Activated CD4-positive, alpha-beta T cell treated with anti-CD3 and anti-CD28 coated beads, Interleukin-2, amount 50 U/mL, for 1 hour (primary cell): Measurements from ENCODE around the gene RBP2.

Source experiments
- DNase-seq: peaks from one replicate; pipeline ENCODE4 v3.0.0-alpha.2; 2020

RBP2 gene

DNA sequence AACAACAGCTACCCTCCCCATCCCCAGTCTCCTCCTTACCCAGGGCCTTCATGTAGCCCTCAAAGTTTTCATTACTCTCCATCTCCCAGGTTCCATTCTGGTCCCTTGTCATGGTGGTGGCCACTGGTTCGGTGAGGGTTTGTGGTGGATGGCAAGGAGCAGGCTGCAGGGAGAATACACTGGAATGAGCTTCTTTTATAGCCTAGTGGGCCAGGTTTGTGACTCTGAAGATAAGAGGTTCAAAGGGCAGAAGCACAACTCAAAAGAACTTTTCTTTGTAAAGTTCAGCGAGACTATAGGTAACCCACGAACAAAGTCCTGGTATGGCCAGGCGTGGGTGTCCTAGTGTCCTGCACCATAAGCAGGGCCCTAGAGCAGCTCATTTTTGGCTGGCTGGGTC, at the start of gene RBP2:
Gene RBP2 (minus strand): TSS at position 169 of the 400 bp plus-strand sequence. CDS start 57 bp downstream, at position 112.
- no peak for DNase-seq

DNA sequence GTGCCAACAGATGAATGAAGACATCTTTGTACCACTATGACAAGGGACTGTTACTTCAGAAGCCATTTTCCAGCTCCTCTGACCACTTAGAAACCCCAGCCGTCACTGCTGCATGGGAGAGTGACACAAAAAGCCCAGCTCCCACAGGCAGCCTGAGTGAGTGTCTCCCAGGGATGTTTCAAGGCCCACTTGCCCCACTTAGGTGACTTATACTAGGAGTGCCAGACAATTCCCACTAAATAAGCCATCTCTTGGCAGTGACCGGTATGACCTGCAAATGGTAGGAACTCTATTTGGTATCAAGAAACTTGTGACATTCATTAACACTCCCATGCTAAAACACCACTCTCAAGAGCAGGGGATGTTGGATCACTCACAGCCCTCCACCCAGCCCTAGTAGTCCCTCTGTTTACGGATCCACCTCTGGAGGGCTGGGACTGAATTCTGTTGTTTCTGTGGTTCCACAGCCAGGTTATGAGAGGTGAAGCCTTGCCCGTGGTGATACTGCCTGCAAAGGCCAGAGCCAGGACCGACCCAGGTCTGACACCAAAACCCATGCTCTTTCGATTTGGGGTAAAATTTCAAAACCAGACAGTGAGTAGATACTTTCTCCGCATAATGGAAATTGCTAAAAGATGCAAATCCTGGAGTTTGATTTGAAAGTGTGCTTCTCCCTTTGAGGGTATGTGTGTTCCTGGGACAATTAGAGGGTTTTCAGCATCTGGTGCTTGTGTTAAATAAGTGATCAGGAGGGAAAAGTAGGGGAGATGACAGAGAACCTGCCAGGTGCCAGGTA, 48.7 kb upstream of the RBP2 start:
- DNase-seq = no peak

DNA sequence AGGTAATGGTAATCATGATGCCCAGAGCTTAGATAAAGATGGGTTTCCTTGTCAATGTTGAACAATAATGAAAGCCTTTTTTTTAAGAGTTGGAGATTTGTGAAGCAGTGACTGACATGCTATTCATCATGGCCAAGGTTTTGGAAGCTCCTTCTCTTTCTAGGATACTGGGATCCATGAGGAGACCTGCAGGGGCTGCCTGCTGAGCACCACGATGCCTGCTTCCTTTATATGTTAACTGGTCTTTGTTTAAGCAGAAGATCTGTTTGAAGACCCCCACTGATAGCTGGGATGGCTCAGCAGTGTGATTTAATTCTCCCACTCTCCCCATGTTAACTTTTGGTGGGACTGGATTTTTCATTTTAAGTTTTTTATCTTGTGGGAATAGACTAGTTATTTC, 47.4 kb upstream of the RBP2 start:
- DNase-seq = no peak

DNA sequence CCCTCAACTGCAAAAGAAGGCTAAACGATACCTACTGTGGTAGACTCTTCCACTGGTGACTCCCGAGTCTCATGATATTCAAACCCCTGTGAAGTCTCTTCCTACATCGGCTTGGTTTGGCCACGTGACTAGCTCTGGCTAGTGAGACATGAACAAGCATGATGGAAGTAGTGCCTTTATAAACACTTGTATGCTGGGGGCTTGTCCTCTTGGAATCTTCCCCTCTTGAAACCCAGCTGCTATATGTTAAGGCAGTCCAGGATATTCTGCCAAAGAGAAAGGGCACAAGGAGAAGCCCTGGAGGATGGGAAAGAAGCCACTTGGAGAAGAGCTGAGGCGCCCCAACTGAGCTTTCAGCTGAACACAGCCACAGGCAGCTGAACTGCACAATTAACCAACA, 46.9 kb upstream of the RBP2 start:
- DNase-seq = no peak

DNA sequence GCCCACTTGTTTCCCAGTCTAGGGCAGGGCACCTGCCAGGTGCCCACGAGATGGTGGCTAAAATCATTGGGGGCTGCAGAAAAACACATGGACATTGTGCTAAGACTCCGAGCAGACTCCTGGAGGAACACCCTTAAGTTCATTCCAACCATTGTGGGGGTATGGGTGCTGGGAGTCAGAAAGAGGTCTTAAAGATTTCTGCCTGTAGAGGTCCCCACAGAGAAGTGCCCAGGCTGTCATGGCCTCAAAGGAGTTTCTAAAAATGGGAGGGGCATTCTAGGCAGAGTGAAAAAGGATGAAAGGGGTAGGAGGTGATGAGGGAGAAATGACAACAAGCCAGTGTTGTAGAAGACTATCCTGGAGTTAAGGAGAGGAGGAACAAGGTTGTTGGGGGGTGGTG, 46.1 kb upstream of the RBP2 start:
- DNase-seq = no peak

DNA sequence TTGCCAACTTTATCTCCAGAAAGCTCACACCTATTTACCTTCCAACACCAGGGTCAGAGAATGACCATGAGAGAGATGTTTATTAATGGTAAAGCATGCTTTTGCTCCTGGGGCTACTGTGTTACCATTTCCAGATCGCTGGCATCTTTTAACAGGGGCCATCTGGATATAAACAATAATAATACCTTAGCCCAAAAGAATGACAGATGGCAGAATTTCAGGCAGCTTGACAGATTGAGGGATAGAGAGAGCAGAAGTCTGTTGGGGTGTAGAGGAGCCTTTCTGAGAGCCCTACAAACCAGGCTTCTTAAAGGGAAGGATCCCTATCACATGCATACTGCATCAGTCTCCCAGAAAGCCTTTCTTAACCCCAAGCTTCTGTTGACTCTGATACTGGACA, 45.5 kb upstream of the RBP2 start:
- no peak for DNase-seq

DNA sequence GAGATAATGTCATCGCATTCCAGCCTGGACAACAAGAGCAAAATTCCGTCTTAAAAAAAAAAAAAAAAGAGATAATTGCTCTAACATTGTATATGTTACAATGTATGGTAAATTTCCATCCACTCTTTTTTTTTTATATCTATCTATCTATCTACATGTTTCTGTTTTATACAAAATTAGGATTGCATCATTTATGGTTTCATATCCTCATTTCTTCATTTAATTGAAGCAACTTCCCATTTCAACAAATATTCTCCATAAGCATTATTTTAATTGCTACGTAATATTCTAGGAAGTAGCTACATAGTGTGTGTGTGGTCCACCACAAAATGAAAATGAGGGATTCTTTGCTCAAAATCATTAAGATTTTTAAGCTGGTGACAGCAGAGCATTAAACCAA, 44.8 kb upstream of the RBP2 start:
- DNase-seq = no peak

DNA sequence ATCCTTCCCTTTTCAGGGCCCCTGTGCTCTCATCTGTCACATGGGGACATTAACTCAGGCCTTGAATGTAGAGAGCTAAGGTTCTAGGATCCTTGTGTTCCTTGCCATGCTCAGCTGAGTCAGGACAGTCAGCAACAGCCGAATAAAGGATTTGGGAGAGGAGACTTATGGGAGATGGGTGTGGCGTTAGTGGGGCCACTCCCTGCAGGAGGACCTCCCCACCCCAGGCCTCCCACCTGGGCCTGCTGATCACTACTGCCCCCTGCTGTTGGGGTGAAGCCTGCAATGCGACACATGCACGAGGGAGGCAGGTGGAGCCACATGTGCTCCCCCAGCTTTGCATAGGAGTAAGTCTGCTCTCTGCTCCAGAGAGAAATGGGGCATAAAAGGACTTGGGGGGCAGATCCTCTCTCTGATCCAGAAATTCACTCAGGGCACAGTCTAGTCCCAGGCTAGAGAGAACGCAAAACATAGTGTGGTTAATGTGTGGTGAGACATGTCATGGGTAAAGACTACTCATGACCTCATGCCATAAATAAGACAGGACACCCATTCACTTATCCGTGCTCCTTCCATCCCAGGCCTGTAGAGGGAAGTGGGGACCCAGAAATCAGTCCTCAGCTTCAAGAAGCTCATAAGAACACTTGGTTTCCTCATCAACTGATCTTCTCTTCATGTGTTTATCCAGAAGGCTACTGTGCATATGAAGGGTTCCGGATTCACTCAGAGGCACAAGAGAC, 43.9 kb upstream of the RBP2 start:
- no peak for DNase-seq

DNA sequence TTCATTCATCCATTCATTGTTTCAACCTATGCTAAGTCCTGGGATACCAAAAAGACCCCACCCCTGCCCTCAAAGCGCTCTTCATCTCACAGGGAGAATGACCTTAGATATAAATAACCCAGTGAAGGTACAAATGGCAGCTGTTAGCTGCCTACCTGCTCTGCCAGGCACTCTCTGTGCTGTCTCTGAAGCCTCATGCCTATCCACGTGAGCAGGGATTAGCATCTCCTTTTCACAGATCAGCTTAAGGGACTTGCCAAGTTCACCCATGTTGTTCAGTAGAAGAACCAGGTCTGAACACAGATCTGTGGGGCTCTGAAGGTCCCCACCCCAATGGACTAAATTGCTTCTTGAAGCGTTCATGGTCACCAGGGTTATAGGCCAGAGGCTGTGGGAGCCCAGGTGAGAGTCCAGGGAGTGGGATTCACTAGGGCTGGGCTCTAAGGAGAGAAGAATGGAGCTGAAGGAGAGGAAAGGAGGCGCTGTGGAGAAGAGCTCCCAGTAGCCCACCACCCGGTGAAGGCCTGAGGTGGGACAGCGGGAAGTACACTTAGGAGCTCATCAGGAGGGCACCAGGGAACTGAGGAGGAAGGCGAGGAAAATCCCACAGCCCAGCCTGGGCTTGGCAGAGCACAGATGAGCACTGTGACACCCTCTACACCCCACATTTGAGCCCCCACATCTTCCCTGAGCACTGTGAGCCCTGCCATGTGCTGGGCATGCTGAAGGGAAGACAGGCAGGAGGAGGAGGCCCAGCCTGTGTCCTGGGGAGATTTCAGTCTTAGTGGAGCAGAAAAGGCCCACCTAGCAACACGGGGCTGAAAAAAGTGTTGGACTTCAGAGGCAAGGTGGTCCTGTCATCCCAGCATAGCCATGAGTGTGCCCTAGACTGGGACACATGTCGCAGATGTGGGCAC, 42.9 kb upstream of the RBP2 start:
- DNase-seq = no peak

DNA sequence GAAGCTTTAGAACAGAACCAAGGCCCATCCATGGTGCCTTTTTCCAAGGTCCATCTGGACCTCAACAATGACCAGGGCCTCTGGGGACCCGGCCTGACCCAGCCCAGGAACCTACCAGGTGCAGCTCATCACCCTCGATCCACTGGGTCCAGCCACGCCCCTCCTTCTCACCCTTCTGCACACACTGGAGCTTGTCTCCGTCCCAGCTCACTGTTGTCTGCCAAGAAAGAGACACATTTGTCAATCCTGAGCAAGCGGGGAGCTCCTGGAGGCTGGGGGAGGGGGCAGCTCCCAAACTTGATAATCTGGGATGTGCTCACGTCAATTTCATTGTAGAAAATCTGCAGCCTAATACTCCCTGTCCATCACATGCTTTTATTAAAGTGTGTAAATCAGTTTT, 42.0 kb upstream of the RBP2 start:
- DNase-seq = no peak

DNA sequence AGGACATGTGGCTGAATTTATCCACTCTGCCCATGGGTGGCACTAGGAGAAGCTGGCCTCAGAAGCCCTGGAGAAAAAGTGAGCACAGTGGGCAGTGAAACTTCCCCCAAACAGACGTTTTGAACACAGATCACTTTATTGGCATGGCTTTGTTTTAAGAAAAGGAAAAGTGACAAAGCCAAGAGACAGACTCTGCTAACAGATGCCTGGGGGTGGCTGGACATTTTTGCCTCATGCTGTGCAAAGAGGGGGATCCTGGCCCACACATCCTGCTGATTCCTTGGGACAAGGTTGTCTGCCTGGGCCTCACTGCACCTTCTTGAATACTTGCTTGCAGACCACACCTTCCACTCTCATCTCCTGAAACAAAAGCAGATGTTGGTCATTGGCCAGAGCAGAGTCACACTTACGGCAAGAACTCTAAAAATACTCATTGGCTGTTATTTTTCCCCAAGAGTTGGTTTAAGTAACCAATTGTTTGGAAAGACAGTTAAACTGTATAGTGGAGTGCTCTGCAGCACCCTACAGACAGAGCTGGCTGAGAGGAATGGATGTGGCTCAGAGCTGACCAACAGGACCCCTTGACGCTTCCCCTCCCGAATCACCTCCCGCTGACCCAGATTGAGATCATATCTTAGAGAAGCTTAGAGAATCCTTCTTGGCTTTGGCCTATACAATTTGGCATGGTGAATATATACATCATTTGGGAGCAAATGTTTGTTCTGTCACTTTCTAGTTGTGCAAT, 41.2 kb upstream of the RBP2 start:
- no peak for DNase-seq

DNA sequence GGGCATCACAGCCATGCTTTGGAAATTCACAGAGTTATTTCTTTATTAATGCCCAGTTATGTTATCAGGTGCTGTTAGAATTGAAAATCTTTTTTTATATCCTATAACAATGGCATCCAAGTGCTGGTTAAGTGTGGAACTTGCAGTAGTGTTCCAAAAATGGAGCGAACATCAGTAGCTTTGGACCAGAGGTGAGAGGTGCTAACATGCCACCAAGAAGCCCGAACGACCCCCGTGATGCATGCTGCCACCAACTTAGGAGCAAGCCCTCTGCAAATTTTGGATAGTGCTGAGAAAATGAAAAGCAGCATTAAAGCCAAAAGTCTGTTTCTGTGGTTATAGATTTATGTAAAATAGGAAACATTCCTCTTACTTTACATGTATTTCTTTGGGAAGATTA, 38.4 kb upstream of the RBP2 start:
- DNase-seq = no peak

DNA sequence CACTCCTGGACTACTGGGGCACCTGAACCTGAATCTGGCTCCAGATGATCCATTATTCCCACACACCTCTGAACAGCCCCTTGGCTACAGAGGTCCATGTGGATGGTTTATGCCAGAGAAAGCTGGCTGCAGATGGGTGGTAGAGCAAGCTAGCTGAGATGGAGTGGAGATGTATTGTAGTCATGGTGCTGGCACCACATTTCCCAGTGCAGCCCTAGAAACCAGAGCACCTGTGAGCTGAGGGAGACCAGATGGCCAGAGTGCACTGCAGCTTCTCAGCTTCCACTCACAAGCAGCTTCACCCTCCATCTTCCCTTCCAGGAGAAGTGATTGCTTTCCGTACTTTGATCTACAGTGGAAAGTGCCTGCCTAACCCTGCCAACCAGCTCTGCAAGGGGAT, 33.3 kb upstream of the RBP2 start:
- no peak for DNase-seq

DNA sequence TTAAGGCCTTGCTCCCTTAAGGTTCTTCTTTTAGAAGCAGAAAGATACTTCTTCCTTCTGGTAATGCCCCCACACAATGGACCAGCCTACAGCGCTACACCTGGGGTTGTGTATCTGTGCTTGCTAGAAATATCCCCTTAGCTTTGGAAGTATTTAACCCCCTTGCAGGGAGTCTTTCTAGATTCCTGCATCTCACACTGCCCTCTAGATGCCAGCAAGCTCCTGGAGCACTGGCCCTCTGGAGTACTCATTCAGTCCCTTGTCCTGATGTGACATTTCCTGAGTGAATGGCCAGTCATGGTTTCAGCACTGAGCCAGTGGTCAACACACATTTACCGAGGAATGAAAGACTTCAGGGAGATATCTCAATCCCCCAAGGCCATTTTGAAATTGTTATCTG, 30.4 kb upstream of the RBP2 start:
- no peak for DNase-seq

DNA sequence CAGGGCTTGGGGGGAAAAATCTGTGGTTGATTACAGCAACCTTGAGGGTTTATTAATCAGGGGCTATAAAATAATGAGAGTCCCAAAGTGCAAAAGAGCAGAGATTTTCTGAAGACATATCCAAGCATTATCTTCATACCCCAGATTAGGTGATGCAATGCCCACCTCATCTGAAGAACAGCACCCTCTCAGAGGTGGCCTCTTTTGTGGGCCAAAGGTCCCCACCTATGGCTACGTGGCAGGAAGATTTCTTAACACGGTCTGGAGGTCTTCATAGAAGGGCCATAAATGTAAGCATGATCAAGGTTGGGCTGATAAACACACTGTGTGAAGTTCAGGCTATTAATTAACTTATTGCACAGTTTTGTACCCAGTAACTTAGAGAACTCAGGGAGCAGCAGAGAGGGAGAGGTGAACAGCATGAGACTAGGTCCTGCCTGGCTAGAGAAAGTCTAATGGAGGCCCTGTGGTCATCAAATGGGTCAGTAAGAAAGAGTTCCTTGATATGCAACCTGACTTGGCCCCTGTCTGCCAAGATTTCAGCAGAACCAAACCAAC, 29.6 kb upstream of the RBP2 start:
- DNase-seq = no peak

DNA sequence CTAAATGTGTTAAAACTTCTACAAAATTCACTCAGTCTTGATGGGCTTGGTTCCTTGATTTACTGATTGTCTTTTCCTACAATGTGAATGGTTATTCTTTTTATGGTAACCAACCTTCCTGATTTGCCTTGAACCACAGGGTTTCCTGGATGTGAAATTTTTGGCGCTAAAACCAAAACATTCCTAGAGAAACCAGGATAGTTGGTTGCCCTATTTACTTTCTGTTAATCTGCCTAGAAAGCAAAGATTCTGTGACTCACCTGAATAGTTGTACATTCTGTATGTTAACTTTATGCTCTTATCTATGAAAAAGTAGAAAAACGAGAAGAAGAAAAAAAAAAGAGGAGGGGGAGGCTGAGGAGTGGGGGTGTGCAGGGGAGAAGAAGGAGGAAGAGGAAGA, 23.2 kb upstream of the RBP2 start:
- no peak for DNase-seq

DNA sequence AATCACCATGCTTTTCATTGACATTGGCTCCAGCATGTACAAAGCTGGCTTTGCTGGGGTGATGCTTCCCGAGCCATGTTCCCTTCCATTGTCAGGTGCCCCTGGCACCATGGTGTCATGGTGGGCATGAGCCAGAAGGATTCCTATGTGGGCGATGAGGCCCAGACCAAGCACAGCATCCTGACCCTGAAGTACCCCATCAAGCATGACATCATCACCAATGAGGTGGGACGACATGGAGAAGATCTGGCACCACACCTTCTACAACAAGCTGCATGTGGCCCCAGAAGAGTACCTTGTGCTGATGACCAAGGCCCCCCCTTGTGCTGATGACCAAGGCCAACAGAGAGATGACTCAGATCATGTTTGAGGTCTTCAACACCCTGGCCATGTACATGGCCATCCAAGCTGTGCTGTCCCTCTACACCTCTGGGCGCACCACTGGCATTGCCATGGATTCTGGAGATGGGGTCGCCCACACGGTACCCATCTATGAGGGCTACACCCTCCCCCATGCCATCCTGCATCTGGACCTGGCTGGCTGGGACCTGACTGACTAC, 17.6 kb upstream of the RBP2 start:
- DNase-seq = no peak

DNA sequence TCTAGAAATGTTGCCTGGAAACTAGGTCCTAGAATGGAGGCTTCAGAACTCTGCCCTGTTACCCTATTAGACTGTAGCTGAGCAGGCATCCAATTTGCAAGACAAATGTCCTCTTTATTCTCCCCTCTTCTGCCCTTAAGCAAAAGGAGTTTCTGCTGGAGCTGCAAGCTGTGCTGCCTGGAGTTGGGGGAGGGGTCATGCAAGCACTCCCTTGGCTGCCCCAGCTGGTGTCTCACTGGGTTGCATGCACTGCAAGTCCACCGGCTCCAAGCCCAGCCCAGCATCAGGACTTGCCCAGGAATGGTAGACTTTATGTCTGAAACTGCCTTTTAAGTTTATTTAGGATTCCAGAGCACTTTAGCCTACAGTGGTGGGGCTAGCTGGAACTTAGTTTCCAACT, 15.7 kb upstream of the RBP2 start:
- DNase-seq = no peak

DNA sequence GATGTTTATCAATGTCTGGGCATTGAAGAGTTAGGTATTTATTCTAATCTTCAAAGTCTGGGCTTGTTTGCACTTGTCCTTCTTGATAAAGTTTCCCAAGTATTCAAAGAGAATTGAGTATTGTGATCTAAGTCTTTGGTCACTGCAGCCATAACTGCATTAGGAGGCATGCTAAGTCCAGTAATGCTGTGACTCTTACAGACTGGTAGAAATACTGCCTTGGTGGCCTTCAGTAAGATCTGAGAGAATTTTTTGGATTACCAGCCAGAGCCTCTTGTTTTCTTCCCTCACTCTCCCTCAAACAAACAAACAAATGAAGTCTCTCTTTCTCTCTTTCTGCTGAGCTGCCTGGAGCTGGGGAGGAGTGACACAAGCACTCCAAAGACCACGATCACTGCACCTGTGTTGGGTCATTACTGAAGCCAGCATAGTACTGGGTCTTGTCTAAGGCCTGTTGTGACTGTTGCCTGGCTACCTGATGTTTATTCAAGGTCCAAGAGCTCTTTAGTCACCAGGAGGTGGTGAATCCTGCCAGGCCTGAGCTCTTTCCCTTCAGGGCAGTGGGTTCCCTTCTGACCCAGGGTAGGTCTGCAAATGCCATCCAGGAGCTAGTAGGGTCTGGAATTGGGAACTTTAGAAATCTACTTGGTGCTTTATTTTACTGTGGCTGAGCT, 14.8 kb upstream of the RBP2 start:
- DNase-seq = no peak

DNA sequence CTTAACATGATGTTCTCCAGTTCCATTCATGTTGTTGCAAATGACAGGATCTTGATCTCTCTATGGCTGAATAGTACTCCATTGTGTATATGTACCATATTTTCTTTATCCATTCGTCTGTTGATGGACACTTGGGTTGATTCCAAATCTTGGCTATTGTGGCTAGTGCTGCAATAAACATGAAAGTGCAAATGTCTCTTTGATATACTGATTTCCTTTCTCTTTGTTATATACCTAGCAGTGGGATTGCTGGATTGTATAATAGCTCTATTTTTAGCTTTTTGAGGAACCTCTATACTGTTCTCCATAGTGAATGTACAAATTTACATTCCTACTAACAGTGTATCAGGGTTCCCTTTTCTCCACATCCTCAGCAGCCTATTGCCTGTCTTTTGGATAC, 5.9 kb upstream of the RBP2 start:
- no peak for DNase-seq

DNA sequence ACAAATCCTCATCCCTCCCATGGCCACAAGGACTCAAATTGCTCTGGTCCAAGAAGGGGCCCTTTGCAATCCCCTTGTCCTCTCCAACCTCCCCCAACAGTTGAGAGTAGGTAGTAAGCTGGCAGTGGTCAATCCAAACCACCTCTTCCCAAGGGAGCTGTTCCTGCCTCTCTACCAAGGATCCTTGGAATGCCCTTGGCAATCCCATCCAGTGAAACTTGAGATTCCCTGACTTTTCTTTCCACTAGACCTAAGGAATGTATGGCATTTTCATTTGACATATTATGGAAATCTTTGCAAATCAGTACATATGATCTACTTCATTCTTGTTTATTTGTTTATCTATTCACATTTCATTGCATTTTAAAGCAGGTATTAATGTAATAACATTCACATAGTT, 4.8 kb upstream of the RBP2 start:
- DNase-seq = no peak

DNA sequence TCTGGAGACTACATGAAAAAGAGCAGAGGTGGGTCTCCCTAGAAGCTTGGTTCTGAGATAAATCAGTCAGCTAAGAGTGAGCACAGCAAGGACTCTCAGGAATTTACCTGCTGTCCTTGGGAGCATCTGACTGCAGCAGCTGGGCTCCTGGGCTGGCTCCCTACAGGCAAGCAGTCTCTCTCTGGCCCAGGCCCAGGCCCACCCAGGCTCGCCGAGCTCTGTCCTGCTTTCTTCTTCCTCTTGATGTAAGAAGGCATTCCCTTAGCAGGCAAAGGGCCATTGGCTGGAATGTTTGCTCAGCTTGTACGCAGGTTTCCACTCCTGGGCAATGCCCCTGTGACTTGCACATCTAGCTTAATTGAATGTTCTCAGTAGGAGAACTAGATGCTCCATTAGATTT, 4.3 kb upstream of the RBP2 start:
- no peak for DNase-seq
